ENCODE results near the gene CEP135.

GRCh38 chr4:55977811-55978210, 29.1 kb downstream of the CEP135 start:
- TF ChIP-seq ARNTL (CRISPR knock-in tag; IDR thresholded peaks at IDR 0.05; ENCODE audit: borderline replicate concordance, low read depth): no peak
- no peak for TF ChIP-seq ZFP30 (CRISPR knock-in tag; IDR thresholded peaks at IDR 0.05)
- TF ChIP-seq BACH2 (CRISPR knock-in tag; IDR thresholded peaks at IDR 0.05; ENCODE audit: borderline replicate concordance): no peak
- TF ChIP-seq CSDC2 (CRISPR knock-in tag; IDR thresholded peaks at IDR 0.05): no peak

Data from SK-N-SH treated with all-trans-retinoic acid at 6 μM for 48 hours (cell line).